A549 (cell line): ENCODE data around the gene FBLN1.

Source experiments
- CEBPB ChIP-seq, 2 experiments: fragments of >200 bp in 1 of 2; sonication (Bioruptor Twin) in 1 of 2; formaldehyde crosslinking in 1 of 2; IDR thresholded peaks; 2 replicates each; pipeline ENCODE4 v1.6.1; 2012 to 2016
- CTCF ChIP-seq: fragments of >200 bp; sonication (Bioruptor Twin); formaldehyde crosslinking; IDR thresholded peaks from 3 replicates; pipeline ENCODE4 v1.5.1; 2016
- ESRRA ChIP-seq: fragments of 150-350 bp; IDR thresholded peaks from 2 replicates; pipeline ENCODE4 v1.6.1; 2014; ENCODE audit warnings: mild to moderate bottlenecking, low read length, borderline replicate concordance
- POLR2A ChIP-seq: IDR thresholded peaks from 2 replicates; pipeline ENCODE4 v1.6.1; 2012; ENCODE audit warnings: mild to moderate bottlenecking, low read length
- SMC3 ChIP-seq: fragments of >200 bp; sonication (Bioruptor Twin); formaldehyde crosslinking; IDR thresholded peaks from 3 replicates; pipeline ENCODE4 v1.6.1; 2018; ENCODE audit warnings: inconsistent platforms
- SREBF2 ChIP-seq: fragments of 450-650 bp; IDR thresholded peaks from 2 replicates; pipeline ENCODE4 v1.6.1; 2014; ENCODE audit warnings: mild to moderate bottlenecking, moderate library complexity
- TP53 ChIP-seq: fragments of 250-450 bp; sonication (Bioruptor Pico); IDR thresholded peaks from 2 replicates; pipeline ENCODE4 v1.5.0; 2021; ENCODE audit warnings: mild to moderate bottlenecking, moderate library complexity
- TF ChIP-seq, protein P1 (sequence below): fragments of 450-650 bp; IDR thresholded peaks from 2 replicates; pipeline ENCODE4 v1.6.1; 2014; ENCODE audit warnings: antibody characterized with exemption
- TF ChIP-seq, protein P2 (sequence below): IDR thresholded peaks from 2 replicates; pipeline ENCODE4 v1.6.1; 2012

DNA sequence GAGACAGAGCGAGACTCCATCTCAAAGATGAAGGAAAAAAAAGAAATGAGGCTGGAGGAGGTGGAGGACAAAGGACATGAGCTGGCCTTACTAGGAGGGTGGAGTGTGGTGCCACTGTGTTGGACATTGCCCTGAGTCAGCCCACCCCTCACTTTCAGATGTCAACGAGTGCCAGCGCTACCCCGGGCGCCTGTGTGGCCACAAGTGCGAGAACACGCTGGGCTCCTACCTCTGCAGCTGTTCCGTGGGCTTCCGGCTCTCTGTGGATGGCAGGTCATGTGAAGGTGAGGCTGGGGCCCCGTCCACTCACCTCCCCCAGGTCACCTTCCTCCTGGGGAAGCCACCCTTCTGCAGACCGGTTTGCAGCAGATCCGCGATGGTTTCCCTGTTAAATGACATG is 40.6 kb downstream of the FBLN1 start:
- TF ChIP-seq ESRRA (no peak), TP53 (CRISPR knock-in tag) (no peak), SREBF2 (no peak), CTCF (no peak), POLR2A (no peak), SMC3 (no peak), CEBPB (IDR thresholded peaks at IDR 0.05) (no peak)
- TF ChIP-seq, protein P1, sequence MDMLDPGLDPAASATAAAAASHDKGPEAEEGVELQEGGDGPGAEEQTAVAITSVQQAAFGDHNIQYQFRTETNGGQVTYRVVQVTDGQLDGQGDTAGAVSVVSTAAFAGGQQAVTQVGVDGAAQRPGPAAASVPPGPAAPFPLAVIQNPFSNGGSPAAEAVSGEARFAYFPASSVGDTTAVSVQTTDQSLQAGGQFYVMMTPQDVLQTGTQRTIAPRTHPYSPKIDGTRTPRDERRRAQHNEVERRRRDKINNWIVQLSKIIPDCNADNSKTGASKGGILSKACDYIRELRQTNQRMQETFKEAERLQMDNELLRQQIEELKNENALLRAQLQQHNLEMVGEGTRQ = no peak
- TF ChIP-seq, protein P2, sequence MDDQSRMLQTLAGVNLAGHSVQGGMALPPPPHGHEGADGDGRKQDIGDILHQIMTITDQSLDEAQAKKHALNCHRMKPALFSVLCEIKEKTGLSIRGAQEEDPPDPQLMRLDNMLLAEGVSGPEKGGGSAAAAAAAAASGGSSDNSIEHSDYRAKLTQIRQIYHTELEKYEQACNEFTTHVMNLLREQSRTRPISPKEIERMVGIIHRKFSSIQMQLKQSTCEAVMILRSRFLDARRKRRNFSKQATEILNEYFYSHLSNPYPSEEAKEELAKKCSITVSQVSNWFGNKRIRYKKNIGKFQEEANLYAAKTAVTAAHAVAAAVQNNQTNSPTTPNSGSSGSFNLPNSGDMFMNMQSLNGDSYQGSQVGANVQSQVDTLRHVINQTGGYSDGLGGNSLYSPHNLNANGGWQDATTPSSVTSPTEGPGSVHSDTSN = no peak
